ENCODE measurements around the gene MID2.

MID2 gene

DNA sequence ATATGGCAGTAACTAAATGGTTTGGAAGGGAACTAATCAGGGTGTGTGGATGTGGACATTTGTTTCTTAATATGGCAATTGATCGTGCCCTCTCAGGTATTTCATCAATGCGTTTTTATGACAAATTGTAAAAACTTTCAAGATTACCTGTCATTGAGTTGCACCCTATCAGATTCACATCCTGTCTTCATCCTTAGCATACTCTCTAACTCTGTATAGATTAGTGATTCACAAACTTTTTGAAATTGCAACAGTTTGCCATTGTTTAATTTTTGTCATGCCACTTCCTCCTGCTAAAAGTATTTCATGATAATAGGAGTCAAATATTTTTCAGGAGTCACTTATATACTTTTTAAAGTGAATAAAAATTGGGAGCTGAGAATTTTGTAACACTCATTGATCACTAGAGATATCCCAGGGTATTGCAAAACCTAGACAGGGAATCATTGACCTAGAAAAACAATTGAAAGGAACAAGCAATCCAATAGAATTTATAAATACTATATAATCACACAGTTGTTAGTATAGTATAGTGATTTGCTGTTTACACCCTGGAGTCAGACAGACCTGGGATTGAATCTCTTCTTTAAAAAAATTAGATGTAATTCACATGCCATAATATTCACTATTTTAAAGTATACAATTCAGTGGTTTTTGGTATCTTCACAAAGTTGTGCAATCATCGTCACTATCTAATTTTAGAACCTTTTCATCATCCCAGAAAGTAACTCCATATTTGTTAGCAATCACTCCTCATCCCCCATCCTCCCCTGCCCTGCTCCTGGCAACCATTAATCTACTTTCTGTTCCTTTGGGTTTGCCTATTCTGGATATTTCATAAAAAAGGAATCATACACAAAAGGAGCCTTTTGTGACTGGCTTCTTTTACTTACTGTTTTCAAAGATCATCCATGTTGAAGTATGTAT lies 8.9 kb downstream of the MID2 start:
- DNase-seq (ENCODE audit: low read depth), result no peak
- TF ChIP-seq CTCF (IDR thresholded peaks at IDR 0.05; ENCODE audit: low read depth, low read length), result no peak
- TF ChIP-seq POLR2A (IDR thresholded peaks at IDR 0.05; ENCODE audit: extremely low read depth, insufficient read length), result no peak
- TF ChIP-seq MYC (IDR thresholded peaks at IDR 0.05; ENCODE audit: low read depth, low read length), result no peak
- TF ChIP-seq, protein P1, sequence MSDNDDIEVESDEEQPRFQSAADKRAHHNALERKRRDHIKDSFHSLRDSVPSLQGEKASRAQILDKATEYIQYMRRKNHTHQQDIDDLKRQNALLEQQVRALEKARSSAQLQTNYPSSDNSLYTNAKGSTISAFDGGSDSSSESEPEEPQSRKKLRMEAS (IDR thresholded peaks at IDR 0.05; ENCODE audit: low read depth, low read length), result no peak

GRCh38 chrX:107836958-107837357 lies 11.3 kb downstream of the MID2 start:
- no peak for DNase-seq (ENCODE audit: low read depth)
- H3K4me3 ChIP-seq (ENCODE audit: low read depth, low read length), result no peak overlapping the region
- no peak for TF ChIP-seq MYC (IDR thresholded peaks at IDR 0.05; ENCODE audit: low read depth, low read length)
- TF ChIP-seq, protein P1 (IDR thresholded peaks at IDR 0.05; ENCODE audit: low read depth, low read length), result no peak

More for the DNA sequence above, 8.9 kb downstream of the MID2 start:
- H3K4me3 ChIP-seq (ENCODE audit: low read depth, low read length), result no peak overlapping the region

DNA sequence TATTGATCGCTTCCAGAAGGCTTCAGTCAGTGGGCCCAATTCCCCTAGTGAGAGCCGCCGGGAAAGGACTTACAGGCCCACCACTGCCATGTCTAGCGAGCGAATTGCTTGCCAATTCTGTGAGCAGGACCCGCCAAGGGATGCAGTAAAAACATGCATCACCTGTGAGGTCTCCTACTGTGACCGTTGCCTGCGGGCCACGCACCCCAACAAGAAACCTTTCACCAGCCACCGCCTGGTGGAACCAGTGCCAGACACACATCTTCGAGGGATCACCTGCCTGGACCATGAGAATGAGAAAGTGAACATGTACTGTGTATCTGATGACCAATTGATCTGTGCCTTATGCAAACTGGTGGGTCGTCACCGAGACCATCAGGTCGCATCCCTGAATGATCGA lies 15.3 kb downstream of the MID2 start:
- no peak overlapping the region for H3K4me3 ChIP-seq (ENCODE audit: low read depth, low read length)
- TF ChIP-seq CTCF (IDR thresholded peaks at IDR 0.05; ENCODE audit: low read depth, low read length), result no peak
- no peak for TF ChIP-seq MYC (IDR thresholded peaks at IDR 0.05; ENCODE audit: low read depth, low read length)
- TF ChIP-seq, protein P1 (IDR thresholded peaks at IDR 0.05; ENCODE audit: low read depth, low read length), result no peak
- TF ChIP-seq POLR2A (IDR thresholded peaks at IDR 0.05; ENCODE audit: extremely low read depth, insufficient read length), result no peak
- DNase-seq (ENCODE audit: low read depth), result no peak

DNA sequence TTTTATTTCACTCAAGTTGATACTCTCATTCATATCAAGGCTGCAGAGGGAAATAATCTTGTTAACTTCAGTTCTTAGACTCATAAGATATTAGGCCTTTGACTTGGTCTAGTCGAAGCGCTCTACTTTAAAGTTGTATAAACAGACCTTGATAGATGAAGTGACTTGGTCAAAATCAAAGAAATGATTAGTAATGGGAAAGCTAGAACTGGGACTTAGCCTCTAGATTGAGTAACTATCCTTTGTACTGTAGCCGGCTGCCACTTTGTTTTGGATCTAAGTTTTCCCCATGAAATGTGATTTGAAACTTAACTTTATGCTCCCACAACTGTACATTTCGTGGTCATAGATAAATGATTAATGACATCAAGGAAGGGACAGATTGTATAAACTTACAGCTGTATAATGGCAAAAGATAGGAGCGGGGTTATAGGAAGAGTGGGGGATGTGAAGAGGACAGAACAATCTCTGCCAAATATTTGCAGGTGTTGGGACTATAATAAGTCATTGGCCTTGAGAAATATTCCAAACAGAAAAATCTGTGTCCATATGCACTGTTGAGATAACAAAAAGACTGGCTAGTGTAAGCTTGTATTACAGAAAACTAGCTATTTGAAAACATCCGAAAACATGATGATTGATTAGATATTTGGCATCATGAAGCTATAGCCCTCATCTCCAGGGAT lies 17.2 kb downstream of the MID2 start:
- no peak overlapping the region for H3K4me3 ChIP-seq (ENCODE audit: low read depth, low read length)
- no peak for DNase-seq (ENCODE audit: low read depth)
- TF ChIP-seq MYC (IDR thresholded peaks at IDR 0.05; ENCODE audit: low read depth, low read length), result no peak
- no peak for TF ChIP-seq CTCF (IDR thresholded peaks at IDR 0.05; ENCODE audit: low read depth, low read length)
- TF ChIP-seq, protein P1 (IDR thresholded peaks at IDR 0.05; ENCODE audit: low read depth, low read length), result no peak
- TF ChIP-seq POLR2A (IDR thresholded peaks at IDR 0.05; ENCODE audit: extremely low read depth, insufficient read length), result no peak

GRCh38 chrX:107845625-107846024 lies 20.0 kb downstream of the MID2 start:
- no peak for TF ChIP-seq POLR2A (IDR thresholded peaks at IDR 0.05; ENCODE audit: extremely low read depth, insufficient read length)
- H3K4me3 ChIP-seq (ENCODE audit: low read depth, low read length), result no peak overlapping the region
- no peak for DNase-seq (ENCODE audit: low read depth)

DNA sequence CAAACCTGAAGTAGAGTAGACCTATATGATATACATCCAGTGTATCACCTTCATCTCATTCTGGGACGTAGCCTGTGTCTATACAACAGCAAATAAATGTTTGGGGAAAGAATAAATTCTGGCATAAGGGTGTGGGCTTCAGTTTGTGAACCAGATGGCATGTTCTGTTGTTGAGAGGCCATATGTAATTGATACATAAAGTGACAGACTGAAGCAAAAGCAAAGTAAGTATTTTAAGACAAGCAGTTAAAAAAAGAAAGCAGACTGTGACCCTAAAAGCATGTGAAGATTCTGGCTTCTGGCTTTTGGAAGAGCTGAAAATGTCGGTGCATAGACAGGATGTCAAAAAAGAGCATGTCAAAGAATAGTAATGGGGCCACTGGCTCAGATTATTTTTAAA lies 22.9 kb downstream of the MID2 start:
- H3K4me3 ChIP-seq (ENCODE audit: low read depth, low read length), result no peak overlapping the region
- TF ChIP-seq MYC (IDR thresholded peaks at IDR 0.05; ENCODE audit: low read depth, low read length) (no peak), POLR2A (IDR thresholded peaks at IDR 0.05; ENCODE audit: extremely low read depth, insufficient read length) (no peak), CTCF (IDR thresholded peaks at IDR 0.05; ENCODE audit: low read depth, low read length) (no peak)
- TF ChIP-seq, protein P1 (IDR thresholded peaks at IDR 0.05; ENCODE audit: low read depth, low read length), result no peak

More for the DNA sequence above, 22.9 kb downstream of the MID2 start:
- no peak for DNase-seq (ENCODE audit: low read depth)

All from NB4 (cell line).